Muscle of arm (tissue), 12 donors: ENCODE data around the gene USP9Y. TPM values are rescaled to one million over a fixed set of nuclear protein-coding genes. Genes with fewer than 3 reads are reported as not detected.

Source experiments
- DNase-seq: peaks from one replicate; pipeline ENCODE4 v3.0.0-alpha.2; 2013
- polyA plus RNA-seq, 12 donors: library from polyadenylated mRNA; unstranded; fragments of 120-200 nt; gene quantifications; one replicate each; pipeline ENCODE4 v1.2.1, GENCODE V29; 2013; ENCODE audit not compliant: insufficient read length in 12 of 12

Gene USP9Y
- polyA plus RNA-seq, 12 donors: 0.05 to 56.6 (median 25.2) TPM; not detected in 1

DNA sequence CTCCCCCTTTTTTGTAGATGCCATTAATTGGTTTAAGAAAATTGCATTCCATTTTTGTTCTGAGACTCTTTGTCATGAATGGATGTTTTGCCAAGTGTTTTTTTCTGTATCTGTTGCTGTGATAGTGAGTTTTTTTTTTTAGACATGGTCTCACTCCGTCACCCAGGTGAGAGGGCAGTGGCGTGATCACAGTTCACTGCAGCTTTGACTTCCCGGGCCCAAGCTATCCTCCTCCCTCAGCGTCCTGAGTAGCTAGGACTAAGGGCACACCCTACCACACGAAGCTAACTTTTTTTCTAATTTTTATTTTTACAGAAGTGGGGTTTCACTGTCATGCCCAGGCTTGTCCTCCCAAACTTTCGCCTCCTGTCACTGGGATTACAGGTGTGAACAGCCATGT lies 51.8 kb downstream of the USP9Y start:
- no peak for DNase-seq

DNA sequence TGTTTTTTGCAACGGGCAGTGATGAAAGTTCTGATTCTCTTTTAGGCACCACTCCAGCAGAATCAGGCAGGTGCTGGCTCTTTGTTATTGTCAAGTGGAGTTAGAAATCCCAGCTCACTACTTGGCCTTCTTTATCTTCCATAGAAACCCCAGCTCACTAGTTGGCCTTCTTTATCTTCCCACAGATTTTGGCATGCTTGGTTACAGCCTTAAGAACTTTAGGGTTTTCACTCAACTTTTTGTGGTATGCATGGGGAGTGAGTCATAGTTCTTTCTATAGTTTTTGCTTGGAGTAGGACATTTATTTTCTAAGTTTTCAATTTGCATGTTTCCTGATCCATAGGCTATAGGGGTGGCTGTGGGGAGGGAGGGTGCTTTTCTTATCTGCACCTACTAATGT lies 55.0 kb downstream of the USP9Y start:
- no peak for DNase-seq

DNA sequence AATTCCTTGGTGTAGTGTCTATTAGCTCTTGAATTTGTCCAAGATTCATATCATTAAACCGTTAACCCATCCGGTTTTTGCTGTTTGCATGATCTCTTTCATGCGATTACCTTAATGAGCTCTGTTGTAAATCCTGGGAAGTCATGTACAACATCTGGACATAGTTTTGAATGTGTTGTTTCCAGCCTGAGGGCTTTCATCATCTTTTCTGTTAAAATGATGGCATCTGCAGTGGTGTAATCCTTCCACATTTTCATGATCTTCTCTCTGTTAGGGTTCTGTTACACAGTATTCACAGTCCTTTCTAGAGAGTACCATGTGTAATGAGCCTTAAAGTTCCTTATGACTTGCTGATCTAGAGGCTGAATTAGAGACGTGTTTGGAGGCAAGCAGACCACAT lies 64.9 kb downstream of the USP9Y start:
- no peak for DNase-seq

DNA sequence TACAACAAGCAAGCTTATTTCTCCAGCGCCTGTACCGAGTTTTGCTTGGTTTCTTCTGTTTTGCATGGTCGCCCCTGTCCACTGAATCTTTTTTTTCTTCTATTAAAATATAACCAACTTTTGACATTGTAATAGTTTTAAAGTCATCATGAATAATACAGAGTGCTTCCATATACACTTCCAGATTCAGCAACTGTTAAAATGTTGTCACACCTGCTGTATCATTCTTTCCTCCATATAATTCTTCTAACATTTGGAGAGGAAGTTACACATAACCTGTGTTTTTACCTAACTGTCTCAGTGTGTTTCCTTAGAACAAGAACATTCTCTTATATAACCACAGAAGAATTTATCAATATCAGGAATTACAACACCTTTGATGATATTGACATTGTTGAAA lies 83.5 kb downstream of the USP9Y start:
- DNase-seq: no peak

DNA sequence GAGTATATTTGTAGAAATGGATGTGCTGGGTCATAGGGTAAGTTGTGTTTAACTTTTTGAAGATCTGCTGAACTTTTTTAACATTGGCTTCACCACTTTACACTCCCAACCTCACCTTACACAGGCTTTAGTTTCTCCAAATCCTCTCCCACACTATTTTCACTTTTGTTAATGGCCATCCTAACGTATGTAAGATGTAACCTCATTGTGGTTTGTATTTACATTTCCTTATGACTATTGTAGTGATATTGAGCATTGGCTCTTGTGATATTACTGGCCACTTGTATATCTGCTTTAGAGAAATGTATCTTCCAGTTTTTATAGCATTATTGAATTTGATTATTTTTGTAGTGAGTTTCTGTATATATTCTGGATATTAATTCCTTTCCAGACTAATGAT lies 93.0 kb downstream of the USP9Y start:
- no peak for DNase-seq

DNA sequence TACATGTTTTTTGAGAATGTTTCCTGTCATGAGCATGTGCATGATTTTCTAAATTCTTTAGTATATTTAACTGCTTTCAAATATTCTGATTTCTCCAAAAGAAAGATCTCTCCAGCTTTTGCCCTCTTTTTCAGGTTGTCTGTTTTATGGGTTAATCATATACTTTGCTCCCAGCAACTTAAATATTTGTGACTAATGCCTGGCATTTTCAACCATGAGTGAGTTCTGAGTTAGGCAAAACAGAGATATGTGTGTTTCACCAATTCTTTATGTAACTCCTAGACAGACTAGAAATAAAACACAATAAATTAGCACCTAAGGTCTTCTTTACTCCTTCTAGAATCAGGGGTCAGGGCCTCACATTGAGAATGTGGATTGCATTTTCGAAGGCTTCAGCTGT lies 107.0 kb downstream of the USP9Y start:
- no peak for DNase-seq

DNA sequence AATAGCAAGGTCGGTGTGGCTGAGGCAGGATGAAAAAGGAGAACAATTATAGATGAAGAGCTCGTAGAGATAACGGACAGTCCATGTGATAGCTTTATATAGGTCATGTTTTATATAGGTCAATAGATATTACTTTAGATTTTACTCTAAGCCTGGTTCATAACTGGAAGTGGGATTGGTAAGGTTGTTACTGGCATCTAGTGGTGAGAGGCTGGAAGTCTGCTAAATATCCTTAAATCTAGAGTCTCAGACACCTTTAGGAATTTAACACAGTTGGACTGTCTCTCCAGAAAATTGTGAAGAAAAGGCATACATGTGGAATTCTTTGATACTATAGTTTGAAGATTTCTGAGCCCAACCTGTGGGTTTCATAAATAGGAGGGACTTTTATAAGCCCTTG lies 108.0 kb downstream of the USP9Y start:
- DNase-seq: no peak

DNA sequence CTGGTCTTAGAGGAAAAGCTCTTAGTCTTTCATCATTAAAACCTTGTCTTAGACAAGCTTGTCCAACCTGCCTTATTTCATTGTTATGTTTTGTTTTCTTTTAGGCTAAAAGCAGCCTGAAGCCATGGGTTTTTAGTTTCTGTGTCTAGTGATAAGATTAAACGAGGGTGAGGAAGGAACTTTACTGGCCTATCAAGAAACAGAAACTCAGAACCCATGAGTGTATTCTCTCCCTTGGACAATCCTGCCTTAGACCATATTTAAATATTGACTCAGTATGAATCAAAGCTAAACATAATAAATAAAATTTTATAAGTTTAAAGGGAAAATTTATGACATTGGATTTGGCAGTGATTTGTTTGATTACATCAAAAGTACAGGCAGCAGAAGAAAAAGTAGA lies 122.4 kb downstream of the USP9Y start:
- no peak for DNase-seq

DNA sequence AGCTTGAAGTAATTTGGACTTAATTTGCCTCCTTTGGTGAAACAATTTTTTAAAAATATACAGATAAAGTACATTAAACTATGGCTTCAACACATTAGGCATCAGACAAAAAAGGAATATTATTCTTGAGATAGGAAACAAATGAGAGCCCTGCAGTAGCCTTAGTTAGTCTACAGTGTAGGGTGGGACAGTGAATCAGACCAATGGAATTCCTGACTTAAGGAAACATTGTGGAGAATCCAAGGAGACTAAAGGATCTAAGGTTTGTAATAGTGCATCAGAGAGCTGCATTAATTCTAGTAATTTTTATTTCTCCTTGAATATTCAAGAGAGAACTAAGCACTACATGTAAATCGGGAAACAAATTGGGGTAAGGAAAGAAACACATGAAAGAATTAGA lies 125.8 kb downstream of the USP9Y start:
- no peak for DNase-seq

DNA sequence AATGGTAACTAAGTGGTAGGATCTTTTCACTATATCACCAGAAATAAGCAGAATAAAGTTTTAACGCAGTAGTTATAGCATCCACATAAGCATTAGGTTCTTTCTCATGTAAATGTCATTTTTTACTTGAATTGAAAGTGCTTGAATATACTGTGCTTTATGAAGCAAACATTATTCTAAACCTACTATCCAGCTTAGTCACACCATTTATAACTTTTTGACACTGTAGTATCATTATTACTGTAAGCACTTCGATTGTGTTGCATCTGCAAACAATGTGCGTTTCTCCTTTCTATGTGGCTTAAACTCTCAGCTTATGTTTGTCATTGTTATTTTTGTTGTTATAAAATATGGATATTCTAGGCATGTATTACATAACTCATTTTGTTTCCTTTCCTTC lies 132.3 kb downstream of the USP9Y start:
- no peak for DNase-seq

DNA sequence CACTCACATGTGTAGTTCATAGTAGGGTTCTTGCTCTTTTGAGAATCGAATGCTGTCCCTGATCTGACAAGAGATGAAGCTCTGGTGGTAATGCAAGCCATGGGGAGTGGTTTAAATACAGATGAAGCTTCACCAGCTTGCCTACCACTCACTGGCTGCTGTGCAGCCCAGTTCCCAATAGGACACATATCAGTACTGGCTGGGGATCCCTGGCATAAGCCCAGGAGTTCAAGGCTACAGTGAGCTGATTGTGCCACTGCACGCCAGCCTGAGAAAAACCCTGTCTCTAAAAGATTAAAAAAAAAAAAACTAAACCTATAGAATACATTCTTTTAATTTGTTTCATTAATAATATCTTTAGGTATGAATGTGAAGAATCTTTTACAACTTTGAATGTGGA lies 136.5 kb downstream of the USP9Y start:
- DNase-seq: no peak

DNA sequence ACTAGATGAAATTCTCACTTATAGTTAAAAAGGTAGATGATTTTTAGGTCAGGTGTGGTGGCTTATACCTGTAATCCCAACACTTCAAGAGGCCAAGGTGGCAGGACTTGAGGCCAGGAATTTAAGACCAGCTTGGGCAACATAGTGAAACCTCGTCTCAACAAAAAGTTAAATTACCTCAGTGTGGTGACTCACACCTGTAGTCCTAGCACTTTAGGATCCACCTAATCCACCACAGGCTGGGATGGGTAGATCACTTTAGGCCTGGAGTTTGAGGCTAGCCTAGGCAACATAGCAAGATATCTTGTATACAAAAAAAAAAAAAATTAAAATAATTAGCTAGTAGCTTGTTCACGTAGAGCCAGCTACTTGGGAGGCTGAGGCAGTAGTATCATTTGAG lies 140.3 kb downstream of the USP9Y start:
- DNase-seq: no peak

DNA sequence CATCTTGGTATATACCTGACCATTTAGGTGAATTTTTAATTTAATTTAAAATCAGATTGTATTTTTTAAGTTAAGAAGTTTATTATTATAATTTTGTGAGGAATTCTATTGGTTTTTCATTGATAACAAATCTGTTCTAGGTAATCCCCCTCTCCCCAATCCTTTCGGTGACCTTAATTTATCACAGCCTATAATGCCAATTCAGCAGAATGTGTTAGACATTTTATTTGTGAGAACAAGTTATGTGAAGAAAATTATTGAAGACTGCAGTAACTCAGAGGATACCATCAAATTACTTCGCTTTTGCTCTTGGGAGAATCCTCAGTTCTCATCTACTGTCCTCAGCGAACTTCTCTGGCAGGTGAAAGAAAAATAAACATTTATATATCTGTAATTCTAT lies 145.8 kb downstream of the USP9Y start:
- DNase-seq: no peak

DNA sequence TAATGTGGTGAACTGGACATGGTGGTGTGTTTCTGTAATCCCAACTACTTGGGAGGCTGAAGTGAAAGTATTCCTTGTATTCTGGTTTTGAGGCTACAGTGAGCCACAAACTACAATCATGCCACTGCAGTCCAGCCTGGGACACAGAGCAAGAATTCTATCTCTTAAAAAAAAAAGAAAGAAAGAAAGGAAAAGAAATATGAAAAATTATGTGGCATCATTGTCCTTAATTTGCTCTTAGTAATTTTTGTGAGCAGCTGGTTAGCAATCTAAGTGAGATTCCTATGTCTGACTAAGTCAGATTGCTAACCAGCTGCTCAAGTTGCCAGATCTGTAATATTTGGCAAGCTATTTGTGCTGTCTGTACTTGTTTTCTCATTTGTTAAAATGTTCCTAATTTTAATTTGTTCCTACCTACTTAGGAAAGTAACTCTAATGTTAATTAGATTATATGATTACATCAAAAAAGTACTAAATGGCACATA lies 154.8 kb downstream of the USP9Y start:
- DNase-seq: no peak

DNA sequence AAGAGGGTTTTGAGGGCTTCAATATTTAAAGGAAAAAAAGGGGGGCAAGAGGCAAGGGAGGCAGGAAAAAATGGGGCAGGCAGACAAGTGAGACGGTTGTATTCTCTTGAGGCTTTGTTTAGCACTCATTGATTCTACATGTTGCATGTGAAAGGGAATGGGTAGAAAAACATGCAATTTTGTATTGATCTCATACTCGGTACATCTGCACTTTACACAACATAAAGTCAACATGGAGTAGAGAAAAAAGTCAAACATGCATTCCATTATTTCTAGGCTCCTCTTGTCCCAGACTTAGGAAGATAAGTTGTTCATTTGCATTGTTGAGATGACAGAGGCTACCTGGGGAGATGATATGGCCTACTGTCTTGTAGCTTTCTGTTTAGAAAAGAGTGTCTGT lies 166.9 kb downstream of the USP9Y start:
- no peak for DNase-seq

DNA sequence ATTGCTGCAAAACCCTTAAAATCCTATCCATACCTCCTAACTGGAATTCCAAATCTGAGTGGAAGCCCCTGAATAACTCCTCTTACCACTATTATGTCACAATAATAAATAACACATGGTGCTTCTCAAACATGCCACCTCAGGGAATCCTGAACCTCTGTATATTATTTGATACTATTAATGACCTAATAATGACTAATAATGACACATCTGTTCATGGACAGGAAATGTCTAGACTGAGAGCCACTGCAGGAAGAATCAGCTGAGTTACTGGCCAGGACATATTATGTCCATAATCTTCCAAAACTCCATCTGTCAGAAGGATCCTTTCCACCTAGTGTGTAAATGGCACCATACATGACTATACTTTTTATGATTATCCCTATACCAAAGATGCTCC lies 195.9 kb downstream of the USP9Y start:
- no peak for DNase-seq

DNA sequence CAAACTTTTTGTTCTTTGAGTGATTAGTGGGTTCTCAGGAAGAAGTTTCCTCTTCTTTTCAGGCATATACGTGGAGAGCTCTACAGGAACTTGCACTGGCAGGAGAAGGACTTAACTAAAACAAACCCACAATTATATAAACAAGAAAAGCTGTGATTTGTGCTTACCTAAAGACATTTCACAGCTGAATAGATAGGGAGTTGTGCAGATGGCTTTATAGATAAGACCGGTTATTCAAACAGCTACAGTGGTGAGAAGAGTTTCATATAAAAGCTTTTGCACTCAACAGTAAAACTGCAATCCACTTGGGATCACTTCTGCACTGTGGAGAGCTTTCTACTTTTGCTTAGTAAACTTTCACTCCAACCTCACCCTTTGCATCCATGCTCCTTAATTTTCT lies 197.6 kb downstream of the USP9Y start:
- no peak for DNase-seq

DNA sequence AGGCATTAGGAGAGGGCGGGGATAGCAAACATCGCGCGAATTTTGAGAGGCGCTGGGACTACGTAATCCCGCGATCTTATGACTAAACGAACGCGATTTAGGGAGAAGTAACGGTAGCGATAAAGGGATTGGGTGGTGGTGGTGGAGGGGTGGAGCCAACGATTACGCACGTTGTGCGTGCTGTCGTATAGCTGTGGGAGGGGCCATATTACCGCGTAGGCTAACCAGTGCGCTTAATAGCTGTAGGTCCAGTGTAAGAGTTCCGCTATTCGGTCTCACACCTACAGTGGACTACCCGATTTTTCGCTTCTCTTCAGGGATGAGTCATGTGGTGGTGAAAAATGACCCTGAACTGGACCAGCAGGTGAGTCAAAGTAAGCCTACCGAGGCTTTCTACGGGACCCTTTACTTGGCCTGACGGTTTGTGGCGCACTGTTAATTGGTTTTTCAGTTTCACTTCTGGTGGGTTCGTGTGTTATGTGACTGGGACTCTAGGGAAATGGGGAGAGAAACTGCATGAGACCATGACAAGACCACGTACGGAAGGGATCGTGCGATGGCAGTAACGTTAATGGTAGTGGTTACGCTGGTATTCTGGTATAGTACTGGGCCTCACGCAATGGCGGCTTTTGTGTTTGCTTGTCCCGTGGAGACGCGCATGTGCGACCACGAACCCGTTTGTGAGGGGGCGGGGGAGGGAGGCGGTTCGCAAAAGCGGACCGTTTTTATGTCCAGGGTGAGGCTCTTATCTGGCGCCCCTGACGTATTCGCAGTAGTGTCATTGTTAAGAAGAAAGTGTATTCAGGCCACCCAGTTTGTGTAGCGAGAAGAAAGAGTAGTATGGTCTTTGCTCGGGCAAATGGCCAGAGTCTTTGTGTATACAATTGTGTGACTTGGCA lies 203.8 kb downstream of the USP9Y start, which contains the start of gene DDX3Y:
TSS of gene DDX3Y (plus strand) at position 251 of the 899 bp plus-strand sequence. CDS start at position 320, 69 bp downstream.
- DNase-seq: no peak

DNA sequence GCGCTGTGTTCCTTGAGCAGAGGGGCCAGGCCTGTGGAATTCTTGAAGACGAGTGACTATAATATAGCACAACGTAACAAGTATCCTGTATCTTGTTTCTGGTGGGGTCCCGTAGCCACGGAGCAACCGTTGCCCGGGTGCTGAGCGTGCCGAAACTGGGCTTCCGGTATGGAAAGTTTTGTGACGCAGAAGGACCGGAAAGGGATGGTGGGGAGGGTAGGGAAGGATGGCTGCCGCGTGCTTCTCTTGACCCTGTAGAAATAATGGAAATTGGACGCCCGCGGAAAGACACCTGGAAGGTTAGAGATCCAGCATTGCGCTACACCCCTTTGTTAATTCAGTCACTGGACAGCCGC lies 204.5 kb downstream of the USP9Y start:
- no peak for DNase-seq

DNA sequence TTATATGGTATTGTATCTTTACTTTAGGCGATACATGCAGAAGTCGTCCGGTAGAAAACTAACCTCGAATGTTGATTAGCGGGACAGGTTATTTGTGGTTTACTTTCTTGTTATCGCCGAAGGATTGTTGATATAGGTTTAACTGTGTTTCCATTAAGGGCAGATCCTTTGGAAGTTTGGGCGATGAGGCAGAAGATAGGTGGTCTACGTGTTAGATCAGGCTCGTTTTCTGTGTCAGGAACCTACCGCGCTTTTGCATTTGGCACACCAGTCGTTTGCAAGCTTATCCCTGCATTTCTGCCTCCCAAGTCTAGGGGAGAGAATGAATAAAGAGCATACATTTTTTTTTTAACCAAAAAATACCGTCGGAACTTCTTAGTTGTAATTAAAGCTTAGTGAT lies 204.9 kb downstream of the USP9Y start:
- DNase-seq: no peak
